Activated naive CD4-positive, alpha-beta T cell treated with anti-CD3 and anti-CD28 coated beads for 36 hours (primary cell): ENCODE data around the gene NRG3. TPM values are rescaled to one million over a fixed set of nuclear protein-coding genes. Genes with fewer than 3 reads are reported as not detected.

ENCODE experiments used
- CTCF ChIA-PET: fragments of 350-600 bp; sonication (Branson Sonifier 250); formaldehyde crosslinking; loops from one replicate; lab custom pipeline; 2021; ENCODE audit warnings: antibody characterized with exemption; lab: Charles Lee
- DNase-seq: peaks from one replicate; pipeline ENCODE4 v3.0.0-alpha.2; 2020
- H3K27ac Mint-ChIP-seq: one replicate; pipeline ENCODE4 v1.8.0; 2021; ENCODE audit warnings: mild to moderate bottlenecking, mixed read lengths
- H3K27me3 Mint-ChIP-seq: one replicate; pipeline ENCODE4 v1.8.0; 2021; ENCODE audit warnings: low read depth, mixed read lengths
- H3K36me3 Mint-ChIP-seq: one replicate; pipeline ENCODE4 v1.8.0; 2021; ENCODE audit warnings: low read depth, mixed read lengths
- H3K4me1 Mint-ChIP-seq: one replicate; pipeline ENCODE4 v1.8.0; 2021; ENCODE audit warnings: low read depth, mixed read lengths
- H3K4me3 Mint-ChIP-seq: one replicate; pipeline ENCODE4 v1.8.0; 2021; ENCODE audit warnings: mild to moderate bottlenecking, moderate library complexity, mixed read lengths
- H3K9me3 Mint-ChIP-seq: one replicate; pipeline ENCODE4 v1.8.0; 2021; ENCODE audit warnings: mixed read lengths
- intact Hi-C: fragments of 100-400 bp; cut with micrococcal nuclease; formaldehyde crosslinking; loops from one replicate; pipeline ENCODE4 v1.15.1; 2023
- total RNA-seq, 2 experiments: library from RNA; stranded (reverse); gene quantifications; one replicate each; pipeline ENCODE4 v1.2.3, GENCODE V29; 2021

NRG3 gene
- total RNA-seq, 2 experiments from 2014 or later = not detected

DNA sequence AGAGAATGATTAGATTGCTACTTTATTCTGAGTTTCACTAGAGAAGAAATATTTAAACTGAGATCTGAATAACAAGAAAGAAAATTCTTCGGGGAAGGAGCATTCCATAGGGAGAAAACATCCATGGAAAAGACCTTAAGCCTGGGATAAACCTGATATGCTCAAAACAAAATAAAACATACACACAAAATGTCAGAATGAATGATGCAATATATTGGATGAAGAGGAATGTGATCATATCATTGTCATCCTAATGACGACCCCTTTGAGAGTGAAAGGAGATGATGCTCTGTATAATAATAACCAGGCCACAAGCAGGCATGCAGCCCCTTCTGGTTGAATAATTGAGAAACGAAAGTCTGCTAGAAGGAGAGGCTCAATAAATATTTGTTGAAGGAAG, 882.4 kb downstream of the NRG3 start:
- Mint-ChIP-seq H3K27me3 (no peaks in the 10 kb centered on the region), H3K4me1 (no peaks in the 10 kb centered on the region), H3K36me3 (no peaks in the 10 kb centered on the region), H3K9me3 (peaks cover 4% of the 10 kb centered on the region), H3K27ac (no peak overlapping the region), H3K4me3 (no peak overlapping the region)
- CTCF ChIA-PET = no interaction called here
- no peak for DNase-seq
- intact Hi-C loops = no loop called here

DNA sequence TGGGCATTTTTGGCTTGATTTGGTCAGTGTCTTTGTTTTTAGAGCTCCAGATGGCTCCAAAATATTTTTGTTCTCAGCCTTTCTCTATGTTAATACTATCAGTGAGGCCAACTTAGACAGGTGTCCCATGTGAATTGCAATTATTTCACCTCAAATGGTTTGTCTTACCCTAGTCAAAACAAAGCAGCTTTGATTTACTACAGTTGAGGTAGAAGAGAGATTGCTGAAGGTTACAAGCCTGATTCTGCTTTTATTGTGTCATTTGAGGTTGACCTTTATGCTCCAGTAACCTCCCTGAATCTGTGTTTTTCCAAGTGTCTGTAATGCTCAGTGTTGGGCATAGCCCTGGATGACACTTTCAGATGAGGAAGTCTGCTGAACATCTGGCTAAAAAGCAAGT, 882.9 kb downstream of the NRG3 start:
- CTCF ChIA-PET = no interaction called here
- intact Hi-C loops = no loop called here
- H3K4me1 Mint-ChIP-seq = no peaks in the 10 kb centered on the region
- no peak overlapping the region for H3K27ac Mint-ChIP-seq
- H3K9me3 Mint-ChIP-seq = peaks cover 4% of the 10 kb centered on the region
- DNase-seq = no peak
- H3K27me3 Mint-ChIP-seq = no peaks in the 10 kb centered on the region
- H3K4me3 Mint-ChIP-seq = no peak overlapping the region
- no peaks in the 10 kb centered on the region for H3K36me3 Mint-ChIP-seq

DNA sequence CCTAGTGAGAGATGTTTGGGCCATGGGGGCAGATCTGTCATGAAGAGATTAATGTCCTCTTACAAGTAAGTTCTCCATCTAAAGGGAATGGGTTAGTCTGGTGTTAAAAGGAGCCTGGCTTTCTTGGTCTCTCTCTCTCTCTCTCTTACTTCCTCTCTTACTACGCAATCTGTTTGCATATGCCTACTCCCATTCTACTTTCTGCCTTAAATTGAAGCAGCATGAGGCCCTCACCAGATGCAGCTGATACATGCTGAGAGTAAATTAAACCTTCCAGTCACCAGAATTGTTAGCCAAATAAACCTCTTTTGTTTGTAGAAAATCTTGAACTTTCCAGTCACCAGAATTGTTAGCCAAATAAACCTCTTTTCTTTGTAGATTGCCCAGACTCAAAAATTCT, 884.1 kb downstream of the NRG3 start:
- Mint-ChIP-seq H3K27ac (no peak overlapping the region), H3K36me3 (no peaks in the 10 kb centered on the region), H3K27me3 (no peaks in the 10 kb centered on the region), H3K9me3 (peaks cover 4% of the 10 kb centered on the region), H3K4me3 (no peak overlapping the region), H3K4me1 (no peaks in the 10 kb centered on the region)
- DNase-seq = no peak
- CTCF ChIA-PET = no interaction called here
- intact Hi-C loops = no loop called here

DNA sequence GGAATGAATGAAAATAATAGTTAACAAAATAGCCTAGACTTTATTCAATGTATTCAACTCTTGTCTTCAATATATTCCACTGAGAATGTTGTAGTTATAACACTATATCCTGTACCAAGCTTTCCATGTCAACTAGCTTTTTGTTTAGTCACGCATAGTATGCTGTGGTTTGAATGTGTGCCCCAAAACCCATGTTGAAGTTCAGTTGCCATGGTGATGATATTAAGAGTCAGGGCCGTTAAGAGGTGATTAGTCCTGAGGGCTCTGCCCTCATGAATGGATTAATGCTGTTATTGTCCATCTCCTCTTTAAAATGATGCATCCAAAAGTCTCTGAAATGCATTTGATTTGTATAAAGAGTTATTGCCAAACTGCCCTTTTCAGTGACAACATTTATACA, 887.6 kb downstream of the NRG3 start:
- intact Hi-C loops = no loop called here
- H3K9me3 Mint-ChIP-seq = peaks cover 7% of the 10 kb centered on the region
- H3K4me1 Mint-ChIP-seq = no peaks in the 10 kb centered on the region
- no peaks in the 10 kb centered on the region for H3K27me3 Mint-ChIP-seq
- no peak overlapping the region for H3K4me3 Mint-ChIP-seq
- DNase-seq = no peak
- no peaks in the 10 kb centered on the region for H3K36me3 Mint-ChIP-seq
- CTCF ChIA-PET = no interaction called here
- no peak overlapping the region for H3K27ac Mint-ChIP-seq

DNA sequence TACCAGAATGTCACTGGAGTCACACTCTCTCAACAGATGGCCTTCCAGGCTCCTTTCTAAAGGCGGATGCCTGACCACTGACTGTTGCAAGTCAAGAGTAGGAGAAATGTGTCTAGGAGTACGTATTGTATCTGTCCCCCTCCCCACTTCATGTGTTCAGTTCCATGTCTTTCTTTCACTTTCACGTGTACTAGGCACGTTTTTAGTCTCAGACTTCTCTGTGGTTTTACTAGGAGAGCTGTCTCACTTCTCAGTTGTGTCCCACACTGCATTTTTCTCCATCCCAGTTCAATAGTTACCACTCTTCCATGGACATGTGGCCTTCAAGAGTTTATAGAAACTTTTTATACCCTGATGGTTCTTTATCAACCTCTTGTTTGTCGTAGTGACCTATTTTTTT, 893.0 kb downstream of the NRG3 start:
- intact Hi-C loops = no loop called here
- CTCF ChIA-PET = no interaction called here
- no peak for DNase-seq
- Mint-ChIP-seq H3K27me3 (no peaks in the 10 kb centered on the region), H3K4me3 (no peak overlapping the region), H3K9me3 (peaks cover 3% of the 10 kb centered on the region), H3K27ac (no peak overlapping the region), H3K4me1 (no peaks in the 10 kb centered on the region), H3K36me3 (no peaks in the 10 kb centered on the region)

DNA sequence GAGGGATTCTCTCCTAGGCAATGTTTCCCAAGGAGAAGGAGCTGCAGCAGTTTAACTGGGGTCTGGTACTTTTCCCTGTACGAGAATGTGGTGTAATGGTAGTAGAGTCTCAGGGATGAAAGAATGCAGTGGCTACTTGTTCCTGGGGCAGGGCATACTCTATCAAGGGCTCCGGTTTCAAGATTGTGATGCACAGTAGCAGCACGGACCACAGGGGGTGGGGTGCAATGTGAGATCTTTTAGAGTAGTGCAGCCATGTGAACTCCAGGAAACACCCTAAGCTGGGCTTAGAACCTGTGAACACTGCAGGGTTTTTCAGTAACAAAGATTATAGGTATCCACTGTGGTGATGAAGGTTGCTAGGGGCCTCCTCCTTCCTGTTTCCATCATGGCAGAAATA, 903.9 kb downstream of the NRG3 start:
- intact Hi-C loops = no loop called here
- no peak overlapping the region for H3K4me3 Mint-ChIP-seq
- no peaks in the 10 kb centered on the region for H3K4me1 Mint-ChIP-seq
- no peak overlapping the region for H3K27ac Mint-ChIP-seq
- CTCF ChIA-PET = no interaction called here
- DNase-seq = no peak
- H3K36me3 Mint-ChIP-seq = no peaks in the 10 kb centered on the region
- peaks cover 11% of the 10 kb centered on the region for H3K9me3 Mint-ChIP-seq
- no peaks in the 10 kb centered on the region for H3K27me3 Mint-ChIP-seq

DNA sequence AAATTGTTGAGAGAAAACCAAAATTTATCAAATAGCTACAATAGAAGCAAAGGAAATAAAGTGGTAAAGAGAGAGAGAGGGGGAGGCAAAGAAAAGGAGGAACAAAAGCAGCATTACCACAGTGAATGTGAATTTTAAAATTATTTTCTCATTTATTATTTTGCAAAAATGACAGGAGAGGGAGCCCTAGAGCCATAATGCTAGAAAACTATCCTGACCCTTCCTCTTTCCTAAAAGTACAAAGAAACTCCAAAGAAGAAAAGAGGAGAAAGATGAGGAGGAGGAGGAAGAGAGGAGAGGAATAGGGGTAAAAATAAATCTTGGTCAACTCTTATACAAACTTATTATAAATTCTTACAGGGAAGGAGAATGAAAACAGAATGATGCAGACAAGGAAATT, 921.5 kb downstream of the NRG3 start:
- Mint-ChIP-seq H3K4me3 (no peak overlapping the region), H3K36me3 (no peaks in the 10 kb centered on the region), H3K4me1 (no peaks in the 10 kb centered on the region), H3K9me3 (no peaks in the 10 kb centered on the region), H3K27ac (no peak overlapping the region), H3K27me3 (no peaks in the 10 kb centered on the region)
- DNase-seq = no peak
- intact Hi-C loops = loop anchor here (5.0 kb wide), 2 partner anchors 171 to 1076 kb away; no protein-coding TSS in a partner anchor
- CTCF ChIA-PET = interaction anchor here (1.0 to 1.4 kb wide), 2 partner anchors 36 to 1075 kb away, joined by 3 to 4 read pairs; no protein-coding TSS in a partner anchor

DNA sequence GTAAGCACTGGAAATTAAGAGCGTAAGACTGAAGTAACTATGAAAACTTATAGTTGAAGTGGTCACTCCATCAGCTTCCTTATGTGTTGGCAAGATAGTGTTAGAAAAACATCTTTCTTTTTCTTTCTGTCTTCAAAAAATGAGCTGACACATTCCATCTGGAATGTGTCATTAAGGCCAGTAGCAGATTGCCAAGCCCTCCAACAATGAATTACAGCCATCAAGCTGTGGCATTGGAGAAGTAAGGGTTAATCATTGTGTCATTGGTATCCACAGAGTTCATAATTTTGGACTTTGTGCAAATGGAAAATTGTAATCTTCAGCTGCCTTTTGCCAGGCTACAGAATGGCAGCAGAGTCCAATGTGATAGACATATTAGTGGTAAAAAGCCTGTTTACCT, 926.3 kb downstream of the NRG3 start:
- no peak overlapping the region for H3K4me3 Mint-ChIP-seq
- no peaks in the 10 kb centered on the region for H3K36me3 Mint-ChIP-seq
- H3K27me3 Mint-ChIP-seq = no peaks in the 10 kb centered on the region
- no peak overlapping the region for H3K27ac Mint-ChIP-seq
- DNase-seq = no peak
- H3K9me3 Mint-ChIP-seq = no peaks in the 10 kb centered on the region
- intact Hi-C loops = no loop called here
- no peaks in the 10 kb centered on the region for H3K4me1 Mint-ChIP-seq
- CTCF ChIA-PET = no interaction called here

DNA sequence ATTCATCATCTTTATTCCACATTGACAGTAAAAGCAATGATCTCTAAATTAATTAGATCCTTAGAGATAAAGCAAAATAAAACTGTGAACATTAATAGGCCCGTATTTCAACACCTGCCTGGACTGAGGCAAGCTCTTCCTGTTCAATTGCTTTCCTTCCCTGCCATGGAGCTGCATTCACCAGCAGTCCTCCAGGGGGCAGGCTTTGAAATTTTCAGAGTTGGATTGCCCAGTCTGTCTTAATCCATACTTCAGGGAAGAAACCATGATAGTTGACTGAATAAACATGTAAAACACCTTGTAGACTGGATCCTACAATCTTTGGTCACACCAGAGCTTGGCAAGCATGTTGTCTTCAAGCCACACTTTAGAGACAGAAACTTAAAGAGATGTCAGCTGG, 936.6 kb downstream of the NRG3 start:
- DNase-seq = peak; percentile 14
- Mint-ChIP-seq H3K4me1 (no peaks in the 10 kb centered on the region), H3K4me3 (no peak overlapping the region), H3K27ac (no peak overlapping the region), H3K9me3 (peaks cover 1% of the 10 kb centered on the region), H3K36me3 (no peaks in the 10 kb centered on the region), H3K27me3 (no peaks in the 10 kb centered on the region)
- CTCF ChIA-PET = no interaction called here
- intact Hi-C loops = no loop called here

DNA sequence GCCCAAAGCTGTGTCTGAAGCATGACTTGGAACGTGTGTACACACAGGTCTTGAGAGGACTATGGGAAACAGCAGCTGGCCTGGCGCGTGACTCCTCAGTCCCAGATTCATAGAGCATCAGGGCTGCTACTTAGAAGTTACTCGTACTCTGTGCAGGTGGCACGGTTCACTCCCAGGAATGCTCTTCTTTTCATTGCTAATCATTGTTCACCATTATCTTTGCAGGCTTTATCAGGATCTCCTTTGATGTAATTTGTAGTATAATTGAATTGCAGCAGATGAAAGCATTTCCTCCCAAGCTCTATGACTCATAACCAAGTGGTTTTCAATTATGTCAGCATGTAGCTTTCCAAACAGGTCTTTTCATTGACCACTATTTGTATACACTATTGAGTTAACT, 938.9 kb downstream of the NRG3 start:
- peaks cover 2% of the 10 kb centered on the region for H3K9me3 Mint-ChIP-seq
- no peaks in the 10 kb centered on the region for H3K27me3 Mint-ChIP-seq
- no peak overlapping the region for H3K4me3 Mint-ChIP-seq
- no peak overlapping the region for H3K27ac Mint-ChIP-seq
- no peak for DNase-seq
- intact Hi-C loops = no loop called here
- H3K36me3 Mint-ChIP-seq = no peaks in the 10 kb centered on the region
- CTCF ChIA-PET = no interaction called here
- H3K4me1 Mint-ChIP-seq = no peaks in the 10 kb centered on the region

DNA sequence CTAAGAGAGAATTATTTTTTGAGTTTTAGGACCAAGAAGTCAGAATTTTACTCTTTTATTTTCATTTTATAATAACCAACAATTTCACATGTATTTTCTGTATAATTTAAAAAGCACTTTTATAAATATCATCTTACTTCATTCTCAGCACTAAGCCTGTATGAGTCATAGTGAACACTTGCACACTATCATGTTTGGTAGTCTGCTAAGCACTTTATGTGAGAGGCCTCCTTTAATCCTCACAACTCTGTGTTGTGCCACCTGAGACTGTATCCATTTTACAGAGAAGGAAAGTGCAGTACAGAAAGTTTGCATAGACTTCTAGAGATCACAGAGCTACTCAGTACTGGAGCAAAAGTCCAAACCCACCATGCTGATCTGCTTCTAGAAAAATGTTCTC, 939.6 kb downstream of the NRG3 start:
- CTCF ChIA-PET = no interaction called here
- Mint-ChIP-seq H3K4me1 (no peaks in the 10 kb centered on the region), H3K4me3 (no peak overlapping the region), H3K36me3 (no peaks in the 10 kb centered on the region), H3K27ac (no peak overlapping the region), H3K27me3 (no peaks in the 10 kb centered on the region), H3K9me3 (peaks cover 2% of the 10 kb centered on the region)
- no peak for DNase-seq
- intact Hi-C loops = no loop called here

DNA sequence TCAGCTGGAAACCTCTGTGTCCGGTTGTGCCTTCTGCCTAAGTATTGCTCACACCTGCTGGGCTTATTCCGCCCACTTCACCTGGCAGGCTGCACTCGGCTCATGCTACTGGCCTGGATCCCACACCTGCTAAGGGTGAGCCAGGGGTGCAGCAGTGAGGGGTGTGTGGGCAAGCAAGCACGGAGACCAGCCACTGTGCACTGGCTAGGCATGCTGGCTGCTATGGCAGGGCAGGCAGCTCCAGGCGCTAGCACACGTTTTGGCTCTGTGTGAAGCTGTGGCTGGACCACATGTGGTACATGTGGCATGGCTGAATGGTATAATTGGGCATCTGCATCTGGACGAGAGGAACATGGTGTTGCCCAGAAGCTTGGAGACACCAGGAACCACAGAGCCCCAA, 940.7 kb downstream of the NRG3 start:
- Mint-ChIP-seq H3K27ac (no peak overlapping the region), H3K36me3 (no peaks in the 10 kb centered on the region), H3K4me1 (no peaks in the 10 kb centered on the region), H3K9me3 (peaks cover 2% of the 10 kb centered on the region), H3K4me3 (no peak overlapping the region), H3K27me3 (no peaks in the 10 kb centered on the region)
- CTCF ChIA-PET = no interaction called here
- intact Hi-C loops = no loop called here
- DNase-seq = no peak

DNA sequence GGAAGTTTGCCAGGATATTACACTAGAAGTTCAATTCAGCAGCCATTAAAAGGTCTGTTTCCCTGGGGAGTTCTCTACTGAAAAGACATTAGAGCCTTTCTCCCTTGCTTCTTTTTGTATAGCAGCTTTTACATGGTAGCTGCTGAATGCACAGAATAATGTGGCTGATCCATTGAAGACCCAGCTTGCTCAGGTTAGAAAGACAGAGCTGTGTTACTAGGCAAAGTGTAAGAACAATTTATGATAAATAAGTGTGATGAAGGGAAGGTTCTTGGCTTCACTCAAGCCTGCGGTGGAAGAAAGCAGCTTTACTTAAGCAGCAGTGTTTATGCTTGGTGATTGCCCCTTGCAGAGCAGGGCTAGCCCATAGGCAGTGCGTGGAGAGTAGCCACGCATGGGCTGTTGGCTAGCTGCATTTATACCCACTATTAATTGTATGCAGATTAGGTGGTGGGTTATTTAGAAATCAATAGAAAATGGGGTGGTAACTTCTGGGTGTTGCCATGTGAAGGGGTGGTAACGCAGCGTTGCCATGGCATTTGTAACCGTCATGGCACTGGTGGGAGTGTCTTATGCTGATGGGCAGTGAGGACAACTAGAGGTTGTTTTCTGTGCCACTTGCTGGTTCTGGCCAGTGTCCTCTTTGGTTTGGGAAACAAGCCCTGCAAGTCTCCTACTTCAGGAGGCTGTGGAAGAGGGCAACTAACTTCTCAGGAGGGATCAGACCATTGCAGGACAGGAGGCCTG, 942.9 kb downstream of the NRG3 start:
- H3K9me3 Mint-ChIP-seq = peaks cover 1% of the 10 kb centered on the region
- no peak overlapping the region for H3K27ac Mint-ChIP-seq
- no peaks in the 10 kb centered on the region for H3K27me3 Mint-ChIP-seq
- H3K4me1 Mint-ChIP-seq = no peaks in the 10 kb centered on the region
- no peak overlapping the region for H3K4me3 Mint-ChIP-seq
- intact Hi-C loops = no loop called here
- DNase-seq = no peak
- CTCF ChIA-PET = no interaction called here
- H3K36me3 Mint-ChIP-seq = no peaks in the 10 kb centered on the region
